BLaER1 (cell line): ENCODE results near the gene VWA8.

ENCODE experiments used
- H3K27ac ChIP-seq: shearing (Covaris generic); formaldehyde crosslinking; 2 replicates; pipeline ENCODE4 v1.8.1; 2022
- H3K27me3 ChIP-seq: shearing (Covaris generic); formaldehyde crosslinking; 2 replicates; pipeline ENCODE4 v1.8.1; 2022
- H3K36me3 ChIP-seq: shearing (Covaris generic); formaldehyde crosslinking; 2 replicates; pipeline ENCODE4 v1.8.1; 2022
- H3K4me1 ChIP-seq: shearing (Covaris generic); formaldehyde crosslinking; 2 replicates; pipeline ENCODE4 v1.8.1; 2022
- H3K4me2 ChIP-seq: shearing (Covaris generic); formaldehyde crosslinking; 2 replicates; pipeline ENCODE4 v1.8.1; 2022
- H3K4me3 ChIP-seq: shearing (Covaris generic); formaldehyde crosslinking; 2 replicates; pipeline ENCODE4 v1.8.1; 2022
- H3K9ac ChIP-seq: shearing (Covaris generic); formaldehyde crosslinking; 2 replicates; pipeline ENCODE4 v1.8.1; 2022
- H3K9me3 ChIP-seq: shearing (Covaris generic); formaldehyde crosslinking; 2 replicates; pipeline ENCODE4 v1.8.1; 2022
- H4K20me1 ChIP-seq: shearing (Covaris generic); formaldehyde crosslinking; 2 replicates; pipeline ENCODE4 v1.8.1; 2022
- Cebpa-rat ChIP-seq: shearing (Covaris generic); IDR thresholded peaks from 2 replicates; pipeline ENCODE4 v1.8.1; 2022

Gene VWA8

DNA sequence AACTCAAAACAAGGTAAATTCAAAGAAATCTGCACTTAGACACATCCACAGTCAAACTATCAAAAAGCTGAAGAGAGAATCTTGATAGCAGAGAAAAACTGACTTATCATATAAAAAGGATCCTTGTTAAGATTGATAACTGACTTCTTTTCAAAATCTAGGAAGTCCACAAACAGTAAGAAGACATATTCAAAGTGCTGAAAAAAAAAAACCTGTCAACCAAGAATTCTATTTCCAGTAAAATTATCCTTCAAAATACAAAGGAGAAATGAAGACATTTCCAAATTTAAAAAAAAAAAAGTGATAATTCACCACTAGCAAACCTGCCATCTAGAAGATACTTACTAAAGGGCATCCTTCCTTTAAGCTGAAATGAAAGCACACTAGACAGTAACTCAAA, 15.0 kb downstream of the VWA8 start:
- Histone ChIP-seq H3K9me3 (peaks cover 18% of the 10 kb centered on the region), H3K27ac (no peak overlapping the region), H3K4me3 (no peak overlapping the region), H3K4me2 (no peak overlapping the region), H3K27me3 (no peaks in the 10 kb centered on the region), H3K4me1 (no peaks in the 10 kb centered on the region), H3K9ac (no peak overlapping the region), H3K36me3 (peaks cover 23% of the 10 kb centered on the region), H4K20me1 (no peaks in the 10 kb centered on the region)
- TF ChIP-seq Cebpa-rat: no peak

DNA sequence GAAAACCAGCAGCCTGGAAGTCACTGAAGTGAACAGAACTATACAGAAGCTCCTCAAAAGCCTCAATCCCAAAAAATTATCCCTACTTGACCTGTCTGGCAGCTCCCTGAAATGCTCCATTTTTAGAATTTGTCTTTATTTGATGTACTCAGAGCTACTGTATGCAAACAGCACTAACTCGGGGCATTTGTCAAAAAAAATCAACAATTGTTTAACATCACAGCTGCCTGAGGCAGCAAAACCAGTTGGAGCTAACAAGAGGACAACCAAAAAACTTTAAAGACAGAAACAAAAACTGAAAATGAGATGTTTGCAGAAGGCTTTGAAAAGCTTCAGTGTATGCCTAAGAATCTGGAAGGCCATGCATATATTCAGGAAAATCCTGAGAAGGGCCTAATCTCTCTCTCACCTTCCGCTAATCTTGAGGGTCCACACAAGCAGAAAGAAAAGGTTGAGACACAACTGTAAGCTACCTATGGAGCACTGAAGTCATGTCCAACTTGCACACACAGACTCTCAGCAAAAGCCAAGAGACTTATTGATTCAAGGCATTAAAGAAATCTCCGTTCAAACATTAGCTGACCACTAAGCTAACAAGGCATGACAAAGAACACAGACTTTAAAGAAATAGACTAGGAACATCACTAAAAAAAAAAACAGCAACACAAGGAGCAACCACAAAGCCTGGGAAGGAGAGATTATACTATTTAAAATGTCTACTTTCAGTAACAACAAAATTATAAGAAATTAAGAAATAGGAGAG, 16.1 kb downstream of the VWA8 start:
- Histone ChIP-seq H3K36me3 (peaks cover 23% of the 10 kb centered on the region), H3K9me3 (peaks cover 18% of the 10 kb centered on the region), H3K27me3 (no peaks in the 10 kb centered on the region), H3K4me2 (no peak overlapping the region), H3K4me3 (no peak overlapping the region), H4K20me1 (no peaks in the 10 kb centered on the region), H3K4me1 (no peaks in the 10 kb centered on the region), H3K27ac (no peak overlapping the region), H3K9ac (no peak overlapping the region)
- TF ChIP-seq Cebpa-rat: no peak

DNA sequence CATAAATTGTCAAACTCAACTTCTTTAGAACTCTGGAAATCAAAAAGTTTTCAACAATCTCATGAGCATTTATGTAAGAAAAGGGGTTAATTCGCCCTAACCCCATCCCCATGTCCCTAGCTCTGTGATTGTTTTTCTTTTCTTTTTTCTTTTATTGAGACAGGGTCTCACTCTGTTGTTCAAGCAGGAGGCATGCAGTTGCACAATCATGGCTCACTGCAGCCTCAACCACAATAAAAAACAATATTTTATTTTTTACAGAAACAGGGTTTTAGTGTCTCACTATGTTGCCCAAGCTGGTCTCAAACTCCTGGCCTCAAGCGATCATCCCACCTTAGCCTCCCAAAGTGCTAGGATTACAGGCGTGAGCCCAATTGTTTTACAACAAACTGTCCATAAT, 16.7 kb downstream of the VWA8 start:
- Histone ChIP-seq H3K4me3 (no peak overlapping the region), H3K9me3 (peaks cover 18% of the 10 kb centered on the region), H3K4me1 (no peaks in the 10 kb centered on the region), H3K27me3 (no peaks in the 10 kb centered on the region), H3K36me3 (peaks cover 23% of the 10 kb centered on the region), H3K27ac (no peak overlapping the region), H4K20me1 (no peaks in the 10 kb centered on the region), H3K9ac (no peak overlapping the region), H3K4me2 (no peak overlapping the region)
- no peak for TF ChIP-seq Cebpa-rat

DNA sequence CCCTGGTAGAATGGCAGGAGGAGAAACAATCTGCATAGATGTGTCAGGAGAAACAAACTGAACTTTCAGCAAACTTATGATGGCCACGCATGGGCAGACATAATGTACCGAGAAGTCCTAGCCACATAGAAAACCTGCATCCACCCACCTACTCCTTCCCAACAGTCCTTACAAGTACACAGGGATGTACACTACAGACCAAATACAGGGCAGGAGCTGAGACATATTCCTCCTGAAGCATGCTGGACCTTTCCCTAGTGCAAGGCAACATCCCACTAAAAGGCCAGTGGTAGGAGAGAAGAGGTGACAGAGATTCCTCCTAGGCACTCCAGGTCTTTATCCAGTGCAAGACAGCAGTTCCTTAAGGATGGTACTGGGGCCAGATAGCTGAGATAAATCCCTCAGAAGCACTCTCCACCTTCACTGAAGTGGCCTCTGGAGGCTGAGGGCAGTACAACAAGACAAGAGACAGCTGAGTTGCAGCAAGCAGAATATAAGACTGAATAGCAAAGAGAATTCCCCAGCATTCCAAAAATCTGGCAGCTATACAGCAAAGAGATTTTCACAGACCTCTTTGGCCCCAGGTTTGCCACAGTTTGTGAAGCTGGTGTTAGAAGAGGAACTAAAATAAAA, 18.3 kb downstream of the VWA8 start:
- Histone ChIP-seq H4K20me1 (no peaks in the 10 kb centered on the region), H3K4me3 (no peak overlapping the region), H3K9me3 (peaks cover 18% of the 10 kb centered on the region), H3K27ac (no peak overlapping the region), H3K9ac (no peak overlapping the region), H3K36me3 (peaks cover 16% of the 10 kb centered on the region), H3K27me3 (no peaks in the 10 kb centered on the region), H3K4me2 (no peak overlapping the region), H3K4me1 (no peaks in the 10 kb centered on the region)
- no peak for TF ChIP-seq Cebpa-rat

DNA sequence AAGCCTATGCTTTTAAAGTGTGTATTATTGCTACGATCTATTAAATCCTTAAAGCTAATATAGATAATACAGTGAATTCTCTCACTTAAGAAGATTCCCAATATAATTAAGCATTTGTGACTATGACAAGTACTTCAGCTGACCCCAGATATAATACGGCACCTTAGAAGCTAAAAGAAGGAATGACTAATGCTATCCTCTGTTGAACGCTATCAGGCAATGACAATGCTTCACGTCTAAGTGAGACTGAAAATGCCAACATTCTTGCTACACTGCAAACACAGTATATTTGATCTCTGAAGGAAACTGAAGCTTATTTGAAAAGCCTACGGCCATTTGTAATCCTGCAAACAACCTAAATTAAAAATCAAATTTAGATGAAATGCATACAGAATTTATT, 19.7 kb downstream of the VWA8 start:
- Histone ChIP-seq H4K20me1 (no peaks in the 10 kb centered on the region), H3K4me1 (no peaks in the 10 kb centered on the region), H3K4me3 (no peak overlapping the region), H3K36me3 (0 out of 2 replicates have a peak, but pooled peaks cover 5% of the 10 kb centered on the region), H3K27me3 (no peaks in the 10 kb centered on the region), H3K27ac (no peak overlapping the region), H3K4me2 (no peak overlapping the region), H3K9me3 (peaks cover 8% of the 10 kb centered on the region; the same call in 1 of the 2 replicates), H3K9ac (no peak overlapping the region)
- TF ChIP-seq Cebpa-rat: no peak

DNA sequence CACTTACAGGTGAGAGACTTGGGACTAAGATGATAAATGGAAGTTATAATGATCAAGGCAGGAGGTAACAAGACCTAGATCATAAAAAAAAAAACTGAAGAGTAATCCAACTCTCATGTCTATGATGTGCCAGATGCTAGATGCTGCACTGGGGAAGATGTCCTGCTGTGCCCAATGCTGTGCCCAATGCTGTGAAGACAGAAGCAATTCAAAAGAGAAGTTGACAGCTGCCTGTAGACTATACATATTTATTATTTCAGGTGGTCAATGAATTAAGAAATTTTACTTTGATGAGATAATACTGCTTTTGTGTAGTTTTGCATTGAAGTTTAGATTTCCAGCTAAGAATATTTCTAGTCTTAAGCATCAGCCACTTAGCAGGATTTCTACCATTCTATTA, 21.5 kb downstream of the VWA8 start:
- Histone ChIP-seq H3K9me3 (no peaks in the 10 kb centered on the region), H3K4me2 (no peak overlapping the region), H3K27me3 (no peaks in the 10 kb centered on the region), H4K20me1 (no peaks in the 10 kb centered on the region), H3K9ac (no peak overlapping the region), H3K4me1 (no peaks in the 10 kb centered on the region), H3K27ac (no peak overlapping the region), H3K4me3 (no peak overlapping the region), H3K36me3 (no peaks in the 10 kb centered on the region; the same call in 1 of the 2 replicates)
- TF ChIP-seq Cebpa-rat: no peak

DNA sequence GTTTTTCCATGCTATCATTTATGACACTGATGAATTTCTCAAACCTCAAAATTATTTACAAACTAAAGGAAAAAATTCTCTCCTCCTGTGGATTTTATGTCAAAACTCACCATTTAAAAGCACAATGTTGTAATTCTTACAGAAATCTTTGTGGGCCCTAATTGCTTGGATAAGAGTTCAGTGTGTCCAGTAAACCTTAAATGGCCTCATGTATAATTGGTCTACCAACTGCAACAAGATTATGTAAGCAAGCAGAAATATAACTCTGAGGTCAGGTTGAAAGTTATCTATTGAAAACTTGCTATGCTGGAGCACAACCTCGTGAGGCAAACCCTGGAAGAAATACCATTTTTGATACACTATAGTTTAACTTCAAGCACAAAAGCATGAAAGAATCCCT, 22.0 kb downstream of the VWA8 start:
- H3K4me1 ChIP-seq: no peaks in the 10 kb centered on the region
- no peak overlapping the region for H3K27ac ChIP-seq
- no peaks in the 10 kb centered on the region for H3K9me3 ChIP-seq
- no peaks in the 10 kb centered on the region; the same call in 1 of the 2 replicates for H3K36me3 ChIP-seq
- no peak overlapping the region for H3K9ac ChIP-seq
- no peak overlapping the region for H3K4me3 ChIP-seq
- H3K27me3 ChIP-seq: no peaks in the 10 kb centered on the region
- no peaks in the 10 kb centered on the region for H4K20me1 ChIP-seq
- TF ChIP-seq Cebpa-rat: no peak
- no peak overlapping the region for H3K4me2 ChIP-seq

DNA sequence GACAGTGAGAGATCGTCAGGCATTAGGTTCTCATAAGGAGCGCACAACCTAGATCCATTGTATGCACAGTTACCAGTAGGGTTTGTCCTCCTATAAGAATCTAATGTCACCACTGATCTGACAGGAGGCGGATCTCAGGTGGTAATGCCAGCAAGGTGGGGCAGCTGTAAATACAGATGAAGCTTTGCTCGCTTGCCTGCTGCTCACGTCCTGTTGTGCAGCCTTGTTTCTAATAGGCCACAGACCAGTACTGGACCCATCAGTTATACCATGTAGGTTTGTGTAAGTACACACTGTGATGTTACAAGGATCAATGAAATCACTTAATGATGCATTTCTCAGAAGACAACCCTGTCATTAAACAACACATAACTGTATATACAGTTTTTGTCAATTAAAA, 23.5 kb downstream of the VWA8 start:
- Histone ChIP-seq H3K4me2 (no peak overlapping the region), H3K36me3 (no peaks in the 10 kb centered on the region; the same call in 1 of the 2 replicates), H3K4me1 (no peaks in the 10 kb centered on the region), H3K4me3 (no peak overlapping the region), H3K9ac (no peak overlapping the region), H3K9me3 (0 out of 2 replicates have a peak, but pooled peaks cover 3% of the 10 kb centered on the region), H3K27ac (no peak overlapping the region), H3K27me3 (no peaks in the 10 kb centered on the region), H4K20me1 (no peaks in the 10 kb centered on the region)
- no peak for TF ChIP-seq Cebpa-rat

DNA sequence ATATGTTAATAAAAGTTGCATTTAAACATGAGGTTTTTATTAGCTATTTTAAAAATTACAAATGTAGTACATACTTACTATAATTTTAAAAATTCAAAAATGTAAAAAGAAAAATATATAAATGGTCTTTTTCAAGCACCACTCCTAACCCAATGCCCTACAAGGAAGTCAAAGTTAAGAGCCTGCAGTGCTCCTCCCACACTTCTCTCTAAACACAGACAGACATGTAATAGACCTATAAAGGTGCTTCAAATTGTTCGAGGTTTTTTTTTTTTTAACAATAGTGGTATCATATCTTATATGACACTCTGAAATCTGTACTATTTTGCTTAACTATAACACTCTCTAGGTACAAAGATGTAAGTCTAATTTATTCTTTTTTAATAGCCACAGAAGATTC, 25.4 kb downstream of the VWA8 start:
- Histone ChIP-seq H3K4me2 (no peak overlapping the region), H3K4me1 (no peaks in the 10 kb centered on the region), H3K27ac (no peak overlapping the region), H3K9me3 (0 out of 2 replicates have a peak, but pooled peaks cover 3% of the 10 kb centered on the region), H3K9ac (no peak overlapping the region), H4K20me1 (no peaks in the 10 kb centered on the region), H3K36me3 (peaks cover 3% of the 10 kb centered on the region; the same call in 1 of the 2 replicates), H3K4me3 (no peak overlapping the region), H3K27me3 (no peaks in the 10 kb centered on the region)
- TF ChIP-seq Cebpa-rat: no peak

DNA sequence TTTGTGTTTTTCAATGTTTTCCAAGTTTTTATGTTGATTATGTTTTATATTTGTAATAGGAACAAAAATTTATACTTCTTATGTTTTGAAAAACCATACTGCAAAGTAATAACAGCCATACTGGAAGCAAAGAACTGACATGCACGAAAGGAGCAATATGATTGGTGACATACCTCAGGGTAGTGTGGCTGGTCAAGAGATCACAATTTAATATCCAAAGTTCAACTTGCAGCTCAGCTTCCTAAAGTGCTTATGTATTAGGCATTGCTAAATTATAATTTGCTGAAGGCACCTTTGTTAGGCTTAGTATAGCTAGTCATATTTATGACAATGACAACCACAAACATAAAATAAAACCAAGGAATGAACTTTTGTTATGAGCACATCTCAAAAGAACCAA, 25.9 kb downstream of the VWA8 start:
- no peak overlapping the region for H3K9ac ChIP-seq
- TF ChIP-seq Cebpa-rat: no peak
- H3K4me2 ChIP-seq: no peak overlapping the region
- H3K4me3 ChIP-seq: no peak overlapping the region
- no peaks in the 10 kb centered on the region for H3K4me1 ChIP-seq
- peaks cover 5% of the 10 kb centered on the region; the same call in 1 of the 2 replicates for H3K36me3 ChIP-seq
- H3K27ac ChIP-seq: no peak overlapping the region
- H4K20me1 ChIP-seq: no peaks in the 10 kb centered on the region
- H3K27me3 ChIP-seq: no peaks in the 10 kb centered on the region
- peaks cover 3% of the 10 kb centered on the region; the same call in 1 of the 2 replicates for H3K9me3 ChIP-seq
